K562 (cell line): Measurements from ENCODE around the gene POMT1.

Source experiments
- CTCF ChIP-seq, 3 experiments: IDR thresholded peaks in 2 of 3; conservative IDR thresholded peaks in 1 of 3; 2 replicates each; pipeline ENCODE4 v1.5.1; 2011 to 2012; ENCODE audit warnings: low read length in 3 of 3, mild to moderate bottlenecking in 3 of 3, control low read depth in 2 of 3, improper control_type of control experiment in 1 of 3, inconsistent platforms in 1 of 3, low read depth in 1 of 3, mixed read lengths in 1 of 3, moderate library complexity in 1 of 3; ENCODE audit not compliant: insufficient read depth in 2 of 3
- CTCFL ChIP-seq: IDR thresholded peaks from 2 replicates; pipeline ENCODE4 v1.6.1; 2011; ENCODE audit warnings: borderline replicate concordance, low read depth, mild to moderate bottlenecking, moderate library complexity, low read length; ENCODE audit not compliant: insufficient read depth, poor library complexity, severe bottlenecking
- EZH2 ChIP-seq: IDR thresholded peaks from 2 replicates; pipeline ENCODE4 v1.6.1; 2012; ENCODE audit warnings: low read depth, mild to moderate bottlenecking, inconsistent platforms, low read length, borderline replicate concordance
- HLTF ChIP-seq: fragments of 450-650 bp; IDR thresholded peaks from 2 replicates; pipeline ENCODE4 v1.6.1; 2016
- HNRNPLL ChIP-seq: fragments of 200-400 bp; formaldehyde crosslinking; IDR thresholded peaks from 2 replicates; pipeline ENCODE4 v1.6.1; 2017; ENCODE audit warnings: low read length, low read depth, mild to moderate bottlenecking; ENCODE audit not compliant: poor library complexity, severe bottlenecking
- MAFF ChIP-seq: IDR thresholded peaks from 2 replicates; pipeline ENCODE4 v1.6.1; 2012; ENCODE audit warnings: low read length, improper control_type of control experiment
- PTBP1 ChIP-seq: fragments of 200-400 bp; formaldehyde crosslinking; IDR thresholded peaks from 2 replicates; pipeline ENCODE4 v1.6.1; 2017; ENCODE audit warnings: low read depth, low read length
- TSHZ1 ChIP-seq: fragments of 250-450 bp; sonication (Bioruptor Pico); IDR thresholded peaks from 2 replicates; pipeline ENCODE4 v1.4.0; 2020; ENCODE audit warnings: mild to moderate bottlenecking, moderate library complexity
- YY1 ChIP-seq, 3 experiments: IDR thresholded peaks; 2 replicates each; pipeline ENCODE4 v1.6.1; 2011; ENCODE audit warnings: low read length in 2 of 3, mild to moderate bottlenecking in 2 of 3, moderate library complexity in 2 of 3, borderline replicate concordance in 1 of 3, control low read depth in 1 of 3, low read depth in 1 of 3; ENCODE audit not compliant: insufficient read depth in 3 of 3, insufficient replicate concordance in 2 of 3, control insufficient read depth in 1 of 3, insufficient read length in 1 of 3; ENCODE audit errors: extremely low read depth in 1 of 3
- ZMIZ1 ChIP-seq, 2 experiments: fragments of 150-350 bp in 1 of 2; IDR thresholded peaks; 2 replicates each; pipeline ENCODE4 v1.6.1; 2012 to 2016; ENCODE audit warnings: low read depth in 2 of 2, low read length in 2 of 2, mild to moderate bottlenecking in 1 of 2, moderate library complexity in 1 of 2
- ZNF24 ChIP-seq: fragments of 450-650 bp; IDR thresholded peaks from 2 replicates; pipeline ENCODE4 v1.6.1; 2016
- ZNF830 ChIP-seq: fragments of 250-450 bp; sonication (Bioruptor Pico); IDR thresholded peaks from 2 replicates; pipeline ENCODE4 v1.5.0; 2021; ENCODE audit warnings: mild to moderate bottlenecking

- TF ChIP-seq MAFF (no peak), HNRNPLL (no peak), TSHZ1 (CRISPR knock-in tag) (no peak), ZMIZ1 (IDR thresholded peaks at IDR 0.05; ENCODE audit: low read depth in 2 of 2, low read length in 2 of 2) (no peak), PTBP1 (no peak), YY1 (IDR thresholded peaks at IDR 0.05; ENCODE audit: borderline replicate concordance in 1 of 3, control insufficient read depth in 1 of 3, extremely low read depth in 1 of 3, insufficient read depth in 3 of 3, insufficient read length in 1 of 3, insufficient replicate concordance in 2 of 3, low read depth in 1 of 3, low read length in 2 of 3) (no peak), EZH2 (no peak), CTCF (IDR thresholded peaks at IDR 0.05 in 2 of 3, conservative IDR thresholded peaks at IDR 0.05 in 1 of 3; ENCODE audit: insufficient read depth in 2 of 3, low read depth in 1 of 3, low read length in 3 of 3) (no peak), HLTF (no peak), ZNF24 (no peak), CTCFL (no peak), ZNF830 (no peak)
Measured at GRCh38 chr9:131469356-131469755, 33.4 kb upstream of the POMT1 start.
